Putamen (tissue), 1 donor: Measurements from ENCODE around the gene DIP2C.
A peak's percentile ranks its signal among the peaks of the same experiment; 100 is the strongest.

Experiments
- DNase-seq: peaks from one replicate; pipeline ENCODE4 v3.0.0-alpha.2; 2016; ENCODE audit warnings: low spot score

DIP2C gene

DNA sequence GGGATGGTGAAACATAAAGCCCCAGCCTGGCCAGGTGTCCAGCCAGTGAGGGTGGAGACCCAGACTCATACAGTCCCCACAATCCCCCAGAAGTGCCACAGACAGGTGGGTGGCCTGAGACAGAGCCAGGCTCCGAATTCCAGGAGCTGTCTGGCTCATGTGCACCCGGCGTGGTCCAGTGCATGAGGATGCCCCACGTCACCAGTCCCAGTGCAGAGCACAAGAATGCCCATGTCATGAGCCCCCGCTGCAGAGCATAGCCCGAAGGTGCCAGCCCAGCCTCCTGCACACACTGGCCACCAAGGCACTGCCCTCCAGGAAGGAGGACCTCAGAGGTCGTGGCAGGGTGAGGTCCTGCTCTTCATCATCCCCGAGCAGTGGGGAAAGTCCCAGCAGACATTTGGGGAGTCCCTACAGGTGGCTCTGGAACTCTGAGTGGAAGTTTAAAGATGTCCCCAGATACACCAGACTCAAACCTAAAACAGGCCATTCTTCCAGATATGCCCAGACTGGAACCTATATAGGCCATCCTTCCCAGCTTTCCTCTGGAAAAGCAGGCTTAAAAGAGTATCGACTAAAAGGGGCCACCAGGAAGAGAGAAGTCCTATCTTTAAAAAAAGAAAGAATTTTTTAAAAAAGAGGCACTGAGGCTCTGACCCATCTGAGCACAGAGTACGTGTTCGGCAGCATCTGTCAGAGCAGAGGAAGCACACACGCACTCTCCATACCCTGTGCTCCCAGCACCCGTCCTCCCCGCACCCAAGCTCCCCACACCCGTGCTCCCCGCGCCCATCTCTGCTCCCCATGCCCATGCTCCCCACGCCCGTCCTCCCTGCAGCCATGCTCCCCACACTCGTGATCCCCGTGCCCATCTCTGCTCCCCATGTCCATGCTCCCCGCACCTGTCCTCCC is 11.5 kb downstream of the DIP2C start:
- DNase-seq: no peak

DNA sequence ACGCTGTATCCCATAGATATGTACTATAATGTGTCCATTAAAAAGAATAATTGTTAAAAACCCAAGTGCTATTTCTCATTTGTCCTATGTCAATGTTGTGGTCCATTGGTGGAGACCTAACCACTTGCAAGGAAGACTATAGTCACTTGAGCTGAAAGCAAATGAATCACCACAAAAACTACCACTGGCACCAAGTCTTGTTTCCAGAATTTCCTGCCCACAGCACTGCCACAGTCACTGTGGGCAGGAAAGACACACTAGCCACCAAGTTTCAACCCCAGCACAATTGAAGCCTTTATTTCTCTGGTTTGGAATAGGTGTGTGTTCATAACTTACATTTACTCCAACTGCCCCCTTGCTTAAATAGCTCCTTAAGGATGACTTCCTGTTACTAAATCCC is 12.4 kb downstream of the DIP2C start:
- no peak for DNase-seq

DNA sequence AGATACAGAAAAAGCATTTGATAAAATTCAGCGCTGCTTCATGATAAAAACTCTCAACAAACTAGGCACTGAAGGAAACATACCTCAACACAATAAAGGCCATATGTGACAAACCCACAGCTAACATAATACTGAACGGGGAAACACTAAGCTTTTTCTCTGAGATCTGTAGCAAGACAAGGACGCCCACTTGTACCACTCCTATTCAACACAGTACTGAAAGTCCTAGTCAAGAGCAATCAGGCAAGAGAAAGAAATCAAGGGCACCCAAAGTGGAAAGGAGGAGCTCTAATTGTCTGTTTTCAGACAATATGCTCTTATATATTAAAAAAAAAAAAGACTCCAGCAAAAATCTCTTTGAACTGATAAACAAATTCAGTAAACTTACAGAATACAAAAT is 13.3 kb downstream of the DIP2C start:
- DNase-seq: no peak

DNA sequence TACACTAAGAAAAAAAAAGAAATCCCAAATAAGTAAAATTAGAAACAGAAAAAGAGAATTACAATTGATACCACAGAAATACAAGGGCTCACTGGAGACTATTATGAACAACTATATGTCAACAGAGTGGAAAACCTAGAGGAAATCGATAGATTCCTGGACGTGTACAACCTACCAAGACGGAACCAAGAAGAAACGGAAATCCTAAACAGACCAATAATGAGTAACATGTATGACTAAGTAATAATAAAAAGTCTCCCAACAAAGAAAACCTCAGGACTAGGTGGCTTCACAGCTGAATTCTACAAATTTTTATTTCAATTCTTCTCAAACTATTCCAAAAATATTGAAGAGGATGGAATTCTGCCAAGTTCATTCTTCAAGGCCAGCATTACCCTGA is 13.9 kb downstream of the DIP2C start:
- DNase-seq: no peak

DNA sequence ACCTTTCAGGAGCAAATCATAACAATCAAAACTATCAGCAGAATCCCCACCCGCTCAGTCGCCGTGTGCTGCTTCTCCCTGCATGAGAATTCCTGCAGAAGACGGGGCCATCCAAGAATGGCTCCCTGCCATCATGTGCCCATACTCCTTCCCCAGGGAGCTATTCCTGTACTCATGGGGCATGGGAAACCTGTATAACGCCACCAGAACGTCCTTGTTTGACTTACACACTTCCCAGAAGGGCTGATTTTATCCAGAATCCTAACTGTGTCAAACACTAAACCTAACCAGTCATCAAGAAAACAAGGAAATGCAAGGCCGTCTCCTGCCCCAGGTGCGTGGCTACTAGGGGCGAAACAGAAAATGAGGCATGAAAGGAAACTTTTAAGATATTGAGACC is 16.0 kb downstream of the DIP2C start:
- no peak for DNase-seq

DNA sequence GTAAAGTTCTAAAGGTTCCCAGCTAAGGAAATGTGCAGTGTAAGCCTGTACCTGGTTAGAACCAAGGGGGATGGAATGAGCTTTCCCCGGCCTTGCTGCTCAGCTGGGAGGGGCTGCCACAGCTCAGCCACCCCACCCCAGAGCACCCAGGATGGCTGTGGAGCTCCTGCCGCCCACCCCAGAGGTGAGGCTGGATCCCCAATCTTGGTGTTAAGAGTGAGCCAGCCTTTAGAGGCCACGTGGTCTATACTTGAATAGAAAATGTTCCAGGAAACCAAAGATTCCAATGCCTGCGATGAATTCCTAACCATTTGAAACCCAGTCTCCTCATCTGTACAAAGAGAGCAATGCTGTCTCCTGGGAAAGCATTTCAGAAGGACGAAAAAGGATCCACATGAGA is 16.5 kb downstream of the DIP2C start:
- no peak for DNase-seq

DNA sequence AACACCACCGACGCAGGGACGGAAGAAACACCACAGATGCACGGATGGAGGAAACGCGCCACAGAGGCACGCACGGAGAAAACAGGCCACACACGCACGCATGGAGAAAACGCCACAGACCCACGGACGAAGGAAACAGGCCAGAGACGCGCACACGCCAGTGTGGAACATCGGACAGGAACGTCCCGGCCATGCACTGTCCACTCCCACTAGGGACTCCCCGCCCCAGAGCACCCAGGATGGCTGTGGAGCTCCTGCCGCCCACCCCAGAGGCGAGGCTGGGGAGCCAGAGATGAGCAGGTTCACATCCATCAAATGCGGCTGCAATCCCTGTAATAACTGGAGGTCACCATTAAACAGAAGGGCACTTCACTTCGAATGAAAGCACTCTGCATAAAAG is 17.3 kb downstream of the DIP2C start:
- no peak for DNase-seq

DNA sequence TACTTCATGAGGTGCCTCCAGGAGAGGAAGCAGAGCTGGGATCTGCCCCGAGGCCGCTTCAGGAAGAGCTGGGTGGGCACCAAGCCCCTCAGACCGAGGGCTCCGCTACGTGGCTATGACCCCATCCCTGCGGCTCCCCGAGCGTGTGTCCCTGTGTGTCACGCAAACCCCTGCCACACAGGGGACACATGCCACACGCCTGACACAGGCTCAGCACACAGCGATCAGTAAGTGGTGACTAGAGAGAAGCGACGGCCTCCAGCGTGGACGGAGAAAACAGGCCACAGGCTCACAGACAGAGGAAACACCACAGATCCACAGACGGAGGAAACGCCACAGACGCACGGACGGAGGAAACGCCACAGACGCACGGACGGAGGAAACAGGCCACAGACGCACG is 18.5 kb downstream of the DIP2C start:
- no peak for DNase-seq

DNA sequence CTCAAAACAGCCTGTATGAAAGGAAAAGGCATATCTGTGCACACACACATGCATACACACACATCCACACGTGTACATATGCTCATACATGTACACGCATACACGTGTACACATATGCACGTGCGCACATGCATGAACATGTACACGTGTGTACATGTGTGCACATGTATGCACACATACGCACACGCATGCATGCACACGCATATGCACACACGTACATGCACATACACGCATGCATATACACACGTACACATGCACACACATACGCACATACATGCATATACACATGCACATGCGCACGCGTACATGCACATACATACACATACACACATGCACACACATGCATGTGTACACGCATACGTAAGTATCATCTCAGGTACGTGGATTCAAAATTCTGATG is 19.4 kb downstream of the DIP2C start:
- DNase-seq: no peak

DNA sequence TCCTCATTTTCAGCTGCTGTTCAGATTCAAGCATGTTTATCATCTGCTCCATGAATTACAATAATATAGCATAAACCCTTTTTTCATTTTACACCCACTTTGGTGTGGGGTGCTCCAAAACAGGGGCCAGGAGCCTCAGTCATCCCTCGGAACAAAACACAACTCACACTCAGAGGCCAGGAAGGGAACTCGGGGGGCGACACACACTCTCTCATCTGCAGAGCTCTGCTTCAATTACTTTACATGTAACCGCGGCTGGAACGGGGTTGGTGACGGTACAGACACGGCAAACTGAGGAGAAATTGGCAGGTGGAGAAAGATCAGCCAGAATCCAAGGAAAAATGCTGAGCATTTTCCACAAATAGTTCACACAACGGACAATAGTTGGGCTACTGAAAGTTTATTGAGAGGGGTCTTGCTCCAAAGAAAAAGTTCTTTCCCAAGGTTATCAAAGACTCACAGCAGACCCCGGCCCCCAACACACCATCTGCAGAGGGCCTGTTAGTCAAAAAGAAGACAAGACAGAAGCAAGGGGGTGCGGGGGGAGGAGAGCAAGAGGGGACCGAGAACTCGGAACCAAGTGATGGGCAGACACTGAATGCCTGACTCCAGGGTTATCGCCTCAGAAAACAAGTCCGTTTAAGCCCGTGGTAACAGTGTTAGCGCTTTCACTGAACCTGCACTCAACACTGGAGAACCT is 20.5 kb downstream of the DIP2C start:
- DNase-seq: no peak

DNA sequence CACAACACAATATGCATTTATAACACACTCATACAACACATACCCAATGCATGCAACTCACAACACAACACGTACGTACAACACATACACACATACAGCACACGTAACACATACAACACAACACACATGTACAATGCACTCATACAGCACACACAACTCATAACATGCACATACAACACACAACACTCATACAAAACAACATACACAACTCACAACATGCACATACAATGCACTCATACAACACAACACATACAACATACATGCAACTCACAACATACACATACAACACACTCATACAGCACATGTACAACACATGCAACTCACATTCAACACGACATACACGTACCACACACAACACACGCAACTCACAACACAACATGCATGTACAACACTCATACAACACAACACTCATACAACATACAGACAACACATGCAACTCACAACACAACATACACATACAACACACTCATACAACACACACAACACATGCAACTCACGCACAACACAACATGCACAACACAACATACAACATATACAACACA is 21.8 kb downstream of the DIP2C start:
- no peak for DNase-seq

DNA sequence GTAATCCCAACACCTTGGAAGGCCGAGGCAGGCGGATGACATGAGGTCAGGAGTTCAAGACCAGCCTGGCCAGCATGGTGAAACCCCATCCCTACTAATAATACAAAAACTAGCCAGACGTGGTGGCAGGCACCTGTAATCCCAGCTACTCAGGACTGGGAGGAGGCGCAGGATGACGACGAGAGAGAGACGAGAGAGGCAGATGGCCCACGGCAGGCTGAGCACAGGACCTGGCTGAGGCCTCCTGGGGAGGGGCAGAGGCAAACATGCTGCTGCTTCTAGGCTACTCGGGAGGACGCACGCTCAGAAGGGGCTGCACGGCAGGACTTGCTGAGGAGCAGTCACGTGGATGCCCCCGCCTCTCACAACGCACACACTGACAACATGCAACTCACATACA is 22.4 kb downstream of the DIP2C start:
- no peak for DNase-seq

DNA sequence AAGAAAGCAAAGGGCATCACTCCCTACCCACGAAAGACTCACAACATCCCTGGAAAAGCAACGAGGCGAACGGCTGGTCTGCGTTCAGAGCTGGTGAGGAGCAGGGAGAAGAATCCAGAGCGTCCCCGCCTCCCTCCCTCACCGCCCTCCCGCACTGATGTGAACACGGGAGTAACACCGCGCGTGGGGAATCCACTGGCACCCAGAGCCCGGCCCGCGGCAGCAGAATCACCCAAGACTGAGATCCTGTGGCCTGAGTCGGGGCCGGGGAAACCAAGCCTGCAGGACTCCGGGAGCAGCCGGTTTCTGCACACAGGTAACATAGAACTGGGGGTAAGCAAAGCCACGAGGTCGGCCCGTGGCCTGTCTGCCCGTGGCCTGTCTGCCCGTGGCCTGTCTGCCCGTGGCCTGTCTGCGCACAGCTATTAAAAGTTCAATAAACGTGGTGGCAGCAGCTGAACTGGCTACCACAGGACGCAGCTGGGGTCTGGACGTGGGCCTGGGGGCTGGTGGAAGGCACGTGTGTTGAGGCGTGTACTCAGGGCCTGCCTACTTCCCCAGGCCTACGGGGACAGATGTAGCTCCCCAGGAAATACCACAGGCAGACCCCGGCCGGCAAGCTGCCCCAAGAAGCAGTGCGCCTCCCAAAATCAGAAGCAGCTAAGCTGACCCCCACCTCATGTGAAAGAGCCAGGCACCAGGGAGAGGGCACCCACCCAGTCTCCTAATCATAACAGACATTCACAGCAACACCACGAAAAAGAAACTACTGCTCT is 23.0 kb downstream of the DIP2C start:
- DNase-seq: no peak

DNA sequence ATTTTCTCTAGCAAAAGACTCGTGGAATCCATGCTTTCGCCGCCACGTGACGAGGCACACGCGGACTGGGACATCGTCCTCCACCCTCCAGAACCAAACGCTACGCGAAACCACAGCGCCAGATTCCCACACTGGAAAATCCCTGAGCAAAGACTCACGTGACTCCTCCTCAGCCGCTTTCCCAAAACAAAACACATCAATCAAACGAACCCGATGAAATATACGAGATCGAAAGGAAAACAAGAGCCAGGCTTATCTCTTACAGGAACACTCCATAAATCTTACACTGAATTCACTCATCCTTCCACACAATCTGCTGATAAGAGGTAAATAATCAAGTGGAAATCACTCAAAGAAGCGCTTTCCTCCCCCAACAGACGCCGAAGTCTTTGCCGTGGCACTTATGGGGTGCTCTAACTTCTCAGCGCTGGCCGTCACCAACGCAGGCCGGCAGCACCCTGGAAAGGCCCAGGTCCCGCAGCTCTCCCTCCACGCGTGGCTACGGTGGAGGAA is 23.8 kb downstream of the DIP2C start:
- DNase-seq: no peak

DNA sequence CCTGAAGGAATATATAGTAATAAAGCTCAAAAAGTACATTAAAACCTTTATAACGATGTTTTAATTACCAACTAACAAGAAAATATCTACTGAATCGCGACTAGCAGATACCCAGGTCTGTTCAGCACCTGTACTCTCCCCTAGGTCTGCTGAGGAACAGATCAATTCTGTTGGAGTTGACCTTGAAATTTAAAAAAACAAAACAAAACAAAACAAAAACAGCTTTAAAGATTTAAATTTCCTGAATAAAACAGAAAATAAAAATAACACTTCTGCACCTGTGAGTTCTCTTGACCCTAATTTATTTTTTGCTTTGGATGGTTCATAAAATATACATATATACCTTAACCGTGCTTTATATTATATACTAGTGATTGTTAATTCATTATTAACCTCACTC is 24.6 kb downstream of the DIP2C start:
- DNase-seq: no peak

DNA sequence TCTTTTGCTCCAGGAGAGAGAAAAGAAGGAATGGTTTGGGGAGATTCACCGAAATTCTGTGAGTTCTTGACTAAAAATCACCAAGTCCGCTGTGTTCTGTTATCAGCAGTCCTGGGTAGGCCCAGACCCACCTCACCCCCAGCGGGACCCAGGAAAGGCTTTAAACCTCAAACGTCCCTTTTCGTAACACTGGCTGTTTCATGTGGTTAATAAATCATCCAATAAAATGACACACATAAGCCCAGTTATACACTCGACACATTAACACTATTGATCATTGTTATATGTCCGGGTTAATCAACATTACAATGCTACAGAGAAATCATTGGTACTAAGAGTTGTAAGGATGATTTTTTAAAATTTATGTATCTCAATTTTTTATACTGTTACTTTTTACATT is 25.2 kb downstream of the DIP2C start:
- no peak for DNase-seq

DNA sequence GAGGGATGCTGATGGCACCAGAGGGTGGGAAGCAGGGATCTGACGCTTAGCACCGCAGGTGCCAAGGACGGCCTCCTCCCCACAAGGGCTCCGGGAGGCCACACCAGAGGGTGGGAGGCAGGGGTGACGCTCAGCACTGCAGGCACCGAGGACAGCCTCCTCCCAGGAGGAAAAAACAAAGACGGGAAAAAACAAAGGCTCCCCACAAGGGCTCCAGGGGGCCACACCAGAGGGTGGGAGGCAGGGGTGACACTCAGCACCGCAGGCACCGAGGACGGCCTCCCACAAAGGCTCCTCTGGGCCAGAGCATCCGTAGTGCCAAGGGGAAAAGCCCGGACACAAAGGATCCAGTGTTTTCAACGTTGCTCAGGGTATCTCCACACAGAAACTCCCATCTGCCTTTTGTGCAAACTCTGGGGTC is 25.6 kb downstream of the DIP2C start:
- peak; percentile 91 for DNase-seq

DNA sequence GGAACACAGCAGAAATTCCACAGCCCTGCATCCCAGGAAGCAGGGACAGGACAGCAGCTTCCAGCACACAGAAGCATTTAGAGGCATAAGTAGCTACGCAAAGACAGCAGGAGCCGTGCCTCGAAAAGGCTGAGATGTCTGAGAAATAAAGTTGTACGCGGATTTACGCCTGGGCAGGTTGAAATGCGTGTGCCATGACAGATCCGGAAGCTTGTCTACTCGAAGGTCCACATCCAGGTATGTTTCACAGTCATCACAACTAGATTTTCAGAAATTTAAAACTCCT is 26.1 kb downstream of the DIP2C start:
- DNase-seq: no peak

DNA sequence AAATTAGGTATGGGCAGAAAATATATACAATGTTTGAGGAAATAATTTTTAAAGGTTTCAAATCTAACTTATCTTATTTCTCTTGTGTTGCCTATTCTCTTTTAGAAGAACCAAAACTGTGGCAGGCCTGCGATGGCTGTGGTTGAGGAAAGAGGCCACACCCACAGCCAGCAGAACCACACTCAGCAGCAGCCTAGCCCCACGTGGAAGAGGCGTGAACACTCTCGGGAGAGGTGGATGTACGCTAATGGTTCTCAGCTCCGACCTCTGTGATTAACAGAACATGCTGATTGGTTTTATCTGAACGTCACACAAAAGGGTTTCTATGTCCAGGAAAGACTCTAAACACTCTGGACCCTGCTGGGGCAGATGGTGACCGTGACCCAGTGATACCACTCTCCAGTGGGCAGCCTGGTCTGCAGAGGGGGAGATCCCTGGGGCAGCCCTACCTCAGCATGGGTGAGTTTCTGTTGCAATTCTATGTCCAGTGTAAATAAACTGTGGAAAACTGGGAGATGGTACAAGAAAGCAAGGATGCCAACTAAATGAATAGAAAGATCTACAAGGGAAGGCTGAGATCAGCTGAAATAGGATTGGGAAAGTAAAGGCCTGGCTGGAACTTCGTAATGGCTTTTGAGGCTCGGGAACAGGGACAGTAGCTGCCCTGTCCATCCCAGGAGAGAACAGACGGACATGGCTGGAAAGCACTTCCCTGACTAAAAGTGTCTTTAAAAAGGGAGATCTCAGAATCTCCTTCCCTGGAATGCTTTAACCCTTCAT is 26.6 kb downstream of the DIP2C start:
- DNase-seq: peak; percentile 50

DNA sequence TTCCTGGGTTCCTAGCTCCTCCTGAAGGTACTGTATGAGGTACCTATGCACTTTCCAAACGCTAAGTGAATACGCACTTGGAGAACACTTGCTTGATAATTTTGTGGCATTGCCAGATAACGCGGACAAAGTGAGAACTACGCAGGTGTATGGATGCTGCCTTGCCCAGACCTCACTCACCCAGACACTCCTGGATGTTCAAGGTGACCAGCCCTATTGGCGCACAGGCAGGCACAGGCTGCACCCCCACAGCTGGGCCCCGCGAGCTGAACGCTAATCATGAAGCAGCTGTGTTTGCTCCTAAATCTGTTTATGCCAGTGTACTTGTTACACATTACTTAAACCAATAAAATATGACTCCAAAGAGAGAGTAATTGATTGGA is 27.3 kb downstream of the DIP2C start:
- DNase-seq: no peak

DNA sequence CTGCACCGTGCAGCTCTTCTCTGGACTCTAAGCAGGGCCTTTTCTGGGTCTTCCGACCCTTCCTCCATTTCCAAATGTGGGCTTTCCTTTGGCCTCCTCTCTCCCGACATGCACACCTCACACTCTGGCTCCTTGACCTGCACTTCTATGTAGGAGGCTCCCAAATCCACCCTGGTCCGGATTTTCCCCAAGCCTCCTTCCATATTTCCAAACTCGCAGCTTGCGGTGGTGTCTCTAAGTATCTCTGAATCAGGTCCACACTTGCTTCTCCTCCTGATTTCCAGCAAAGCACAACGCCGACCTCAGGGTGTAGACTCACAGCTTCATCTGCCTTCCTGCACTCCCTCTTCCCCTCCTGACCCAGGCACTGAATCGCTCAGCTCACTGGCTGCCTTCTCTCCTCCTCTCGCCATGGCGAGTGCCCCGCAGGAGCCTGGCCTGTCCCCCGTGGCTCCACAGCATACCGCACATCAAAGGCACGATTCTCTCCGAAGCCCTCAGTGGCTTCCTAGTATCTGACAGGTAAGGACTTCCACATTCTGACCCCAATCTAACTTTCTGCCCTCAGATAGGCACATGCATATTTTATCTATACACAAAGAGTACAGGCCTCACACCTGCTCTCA is 27.8 kb downstream of the DIP2C start:
- DNase-seq: no peak
